ENCODE results near the gene NR3C1. TPM values are rescaled to one million over a fixed set of nuclear protein-coding genes. Genes with fewer than 3 reads are reported as not detected.

Gene NR3C1
- total RNA-seq, 1 experiment from 2014 or later: 12.7 TPM

GRCh38 chr5:143437666-143438273 lies 34.3 kb upstream of the NR3C1 start:
- no peaks in the 10 kb centered on the region for H3K27me3 ChIP-seq (replicated peaks; ENCODE audit: insufficient read depth, low read depth, low read length, poor library complexity)
- DNase-seq (ENCODE audit: low spot score): no peak
- intact Hi-C loops (cut with micrococcal nuclease; ENCODE audit: unreplicated experiment): no loop called here
- peaks cover 14% of the 10 kb centered on the region for H3K4me1 ChIP-seq (ENCODE audit: insufficient read depth, low read length, poor library complexity, severe bottlenecking)
- no peak overlapping the region for H3K27ac ChIP-seq (ENCODE audit: low read depth, low read length, poor library complexity, severe bottlenecking)
- no peaks in the 10 kb centered on the region for H3K9me3 ChIP-seq (ENCODE audit: low read depth, low read length, poor library complexity, severe bottlenecking)
- ChIA-PET POLR2A (ENCODE audit: low non-redundant PET) (no interaction called here), CTCF (no interaction called here)
- no peaks in the 10 kb centered on the region for H3K36me3 ChIP-seq (ENCODE audit: insufficient read depth, low read length, poor library complexity, severe bottlenecking)
- BruUV-seq (replicated peaks): no TSS peak
- H3K4me3 ChIP-seq (ENCODE audit: low read depth, low read length, poor library complexity, severe bottlenecking): no peak overlapping the region
- TF ChIP-seq EZH2 (IDR thresholded peaks at IDR 0.05; ENCODE audit: borderline replicate concordance, low read depth, low read length, poor library complexity, severe bottlenecking) (no peak), CTCF (conservative IDR thresholded peaks at IDR 0.05; ENCODE audit: low read depth, low read length) (no peak)

DNA sequence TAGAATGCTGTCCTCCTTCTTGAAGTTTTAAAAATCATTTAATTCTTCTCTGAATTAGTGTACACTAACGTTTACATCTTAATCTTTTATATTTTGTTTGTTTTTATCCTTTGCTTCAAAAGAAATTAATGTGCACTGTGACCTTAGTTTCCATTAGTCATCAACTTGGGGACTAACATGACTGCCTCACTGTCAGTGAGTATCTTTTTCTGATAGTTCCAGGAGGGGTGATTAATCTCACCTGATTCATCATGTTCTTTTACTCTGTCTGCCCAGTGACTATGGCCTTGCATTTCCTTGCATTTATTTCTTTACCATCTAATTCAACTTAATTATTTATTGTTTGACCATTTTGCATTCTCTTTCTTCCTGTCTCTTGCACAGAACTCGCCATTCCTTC lies 33.4 kb upstream of the NR3C1 start:
- Histone ChIP-seq H3K9me3 (ENCODE audit: low read depth, low read length, poor library complexity, severe bottlenecking) (no peaks in the 10 kb centered on the region), H3K36me3 (ENCODE audit: insufficient read depth, low read length, poor library complexity, severe bottlenecking) (no peaks in the 10 kb centered on the region), H3K4me3 (ENCODE audit: low read depth, low read length, poor library complexity, severe bottlenecking) (no peak overlapping the region), H3K4me1 (ENCODE audit: insufficient read depth, low read length, poor library complexity, severe bottlenecking) (peaks cover 14% of the 10 kb centered on the region), H3K27ac (ENCODE audit: low read depth, low read length, poor library complexity, severe bottlenecking) (no peak overlapping the region), H3K27me3 (replicated peaks; ENCODE audit: insufficient read depth, low read depth, low read length, poor library complexity) (no peaks in the 10 kb centered on the region)
- DNase-seq (ENCODE audit: low spot score): no peak
- POLR2A ChIA-PET (ENCODE audit: low non-redundant PET): interaction anchor here (0.6 kb wide), 1 partner anchor 19 kb away, joined by 3 read pairs; no protein-coding TSS in a partner anchor
- TF ChIP-seq CTCF (conservative IDR thresholded peaks at IDR 0.05; ENCODE audit: low read depth, low read length) (no peak), EZH2 (IDR thresholded peaks at IDR 0.05; ENCODE audit: borderline replicate concordance, low read depth, low read length, poor library complexity, severe bottlenecking) (no peak)
- intact Hi-C loops (cut with micrococcal nuclease; ENCODE audit: unreplicated experiment): no loop called here
- no TSS peak for BruUV-seq (replicated peaks)
- CTCF ChIA-PET: no interaction called here

DNA sequence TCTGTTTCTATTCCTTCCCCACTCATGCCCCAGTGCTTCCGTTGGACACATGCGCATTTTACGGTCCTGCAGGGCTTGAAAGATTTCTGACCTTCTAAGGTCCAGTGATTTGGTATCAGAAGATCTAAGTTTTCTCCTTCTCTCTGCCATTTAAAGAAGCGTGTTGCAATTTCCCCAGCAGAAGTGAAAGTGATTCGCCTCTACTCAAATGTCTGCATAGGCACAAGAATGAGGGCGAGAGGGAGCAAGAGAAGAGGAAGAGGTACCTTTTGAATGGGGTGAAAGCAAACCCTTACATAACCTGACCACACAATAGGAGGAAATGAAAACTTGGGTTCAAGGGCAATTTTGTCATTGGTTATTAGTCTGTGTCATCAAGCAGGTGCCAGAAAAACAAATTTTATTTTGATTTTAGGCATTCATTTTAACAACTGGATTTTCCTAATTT lies 31.7 kb upstream of the NR3C1 start:
- DNase-seq (ENCODE audit: low spot score): no peak
- H3K4me3 ChIP-seq (ENCODE audit: low read depth, low read length, poor library complexity, severe bottlenecking): no peak overlapping the region
- CTCF ChIA-PET: no interaction called here
- no peaks in the 10 kb centered on the region for H3K27me3 ChIP-seq (replicated peaks; ENCODE audit: insufficient read depth, low read depth, low read length, poor library complexity)
- intact Hi-C loops (cut with micrococcal nuclease; ENCODE audit: unreplicated experiment): no loop called here
- POLR2A ChIA-PET (ENCODE audit: low non-redundant PET): no interaction called here
- no TSS peak for BruUV-seq (replicated peaks)
- no peaks in the 10 kb centered on the region for H3K9me3 ChIP-seq (ENCODE audit: low read depth, low read length, poor library complexity, severe bottlenecking)
- no peaks in the 10 kb centered on the region for H3K36me3 ChIP-seq (ENCODE audit: insufficient read depth, low read length, poor library complexity, severe bottlenecking)
- H3K4me1 ChIP-seq (ENCODE audit: insufficient read depth, low read length, poor library complexity, severe bottlenecking): peaks cover 2% of the 10 kb centered on the region
- no peak overlapping the region for H3K27ac ChIP-seq (ENCODE audit: low read depth, low read length, poor library complexity, severe bottlenecking)
- TF ChIP-seq EZH2 (IDR thresholded peaks at IDR 0.05; ENCODE audit: borderline replicate concordance, low read depth, low read length, poor library complexity, severe bottlenecking): no peak
- TF ChIP-seq CTCF (conservative IDR thresholded peaks at IDR 0.05; ENCODE audit: low read depth, low read length): no peak

All from A673 (cell line).